Ovary (tissue), 3 donors: ENCODE measurements around the gene AFG1L.

Source experiments
- CTCF ChIP-seq, 3 donors: fragments of 450-650 bp in 2 of 3; fragments of 200-600 bp in 1 of 3; IDR thresholded peaks; one replicate each; pipeline versions ENCODE4 v1.5.1 to v1.8.0; 2016 to 2022; ENCODE audit warnings: antibody characterized with exemption in 3 of 3, mild to moderate bottlenecking in 1 of 3
- EP300 ChIP-seq: sonication (generic); formaldehyde crosslinking; IDR thresholded peaks from one replicate; pipeline ENCODE4 v1.6.1; 2017; ENCODE audit warnings: antibody characterized with exemption
- POLR2A ChIP-seq: fragments of 450-650 bp; IDR thresholded peaks from one replicate; pipeline ENCODE4 v1.6.1; 2017; ENCODE audit warnings: antibody characterized with exemption, mild to moderate bottlenecking, moderate library complexity
- donor health status: DM: no; HTN: no; CAD: no.

- TF ChIP-seq CTCF (IDR thresholded peaks at IDR 0.05) = no peak
- TF ChIP-seq POLR2A = no peak
- TF ChIP-seq EP300 = no peak
These were observed 273.2 kb downstream of the AFG1L start for GRCh38 chr6:108568101-108568500.
